KOPT-K1 (cell line): ENCODE measurements around the gene PCARE.

Experiments
- H3K27ac ChIP-seq: fragments of 200-600 bp; sonication (generic); 2 replicates; pipeline ENCODE4 v1.5.1; 2016; ENCODE audit warnings: antibody characterized with exemption, mild to moderate bottlenecking, low read depth, low read length; ENCODE audit not compliant: poor library complexity, severe bottlenecking
- H3K36me3 ChIP-seq: fragments of 200-600 bp; sonication (generic); 2 replicates; pipeline ENCODE4 v1.5.1; 2017; ENCODE audit warnings: antibody characterized with exemption, mild to moderate bottlenecking, low read length, moderate library complexity; ENCODE audit not compliant: insufficient read depth
- H3K9me3 ChIP-seq: fragments of 200-600 bp; sonication (generic); 2 replicates; pipeline ENCODE4 v1.5.1; 2017; ENCODE audit warnings: antibody characterized with exemption, low read length, mild to moderate bottlenecking; ENCODE audit not compliant: insufficient read depth, poor library complexity, severe bottlenecking

Gene PCARE

GRCh38 chr2:29017716-29018435 lies 56.4 kb downstream of the PCARE start:
- Histone ChIP-seq H3K27ac (no peak overlapping the region), H3K9me3 (no peaks in the 10 kb centered on the region), H3K36me3 (no peaks in the 10 kb centered on the region)

- no peaks in the 10 kb centered on the region for H3K36me3 ChIP-seq
- H3K27ac ChIP-seq = peak overlapping the region; percentile 95
- no peaks in the 10 kb centered on the region for H3K9me3 ChIP-seq
Observed at GRCh38 chr2:29016504-29016903, 57.8 kb downstream of the PCARE start.

- no peaks in the 10 kb centered on the region for H3K9me3 ChIP-seq
- no peaks in the 10 kb centered on the region for H3K36me3 ChIP-seq
- peak overlapping the region; percentile 95 for H3K27ac ChIP-seq
Observed at GRCh38 chr2:29015701-29016470, 58.4 kb downstream of the PCARE start.

GRCh38 chr2:29014811-29015421 lies 59.4 kb downstream of the PCARE start:
- Histone ChIP-seq H3K9me3 (no peaks in the 10 kb centered on the region), H3K36me3 (no peaks in the 10 kb centered on the region), H3K27ac (peak overlapping the region; percentile 95)

- H3K36me3 ChIP-seq = no peaks in the 10 kb centered on the region
- H3K27ac ChIP-seq = peak overlapping the region; percentile 95
- H3K9me3 ChIP-seq = no peaks in the 10 kb centered on the region
Observed at GRCh38 chr2:29014331-29014730, 60.0 kb downstream of the PCARE start.

- Histone ChIP-seq H3K27ac (peak overlapping the region; percentile 95), H3K9me3 (no peaks in the 10 kb centered on the region), H3K36me3 (no peaks in the 10 kb centered on the region)
Observed at GRCh38 chr2:29013057-29013780, 61.1 kb downstream of the PCARE start.

- Histone ChIP-seq H3K9me3 (no peaks in the 10 kb centered on the region), H3K27ac (peak overlapping the region; percentile 95), H3K36me3 (no peaks in the 10 kb centered on the region)
Observed at GRCh38 chr2:29012211-29012681, 62.1 kb downstream of the PCARE start.
